IPS-18c (cell line): ENCODE results near the gene HBS1L.

Source experiments
- H3K4me3 ChIP-seq: 2 replicates; pipeline ENCODE4 v1.7.0; 2013; ENCODE audit warnings: low read depth, mild to moderate bottlenecking, low read length, moderate library complexity; ENCODE audit not compliant: insufficient read depth
- H3K9me3 ChIP-seq: one replicate; pipeline ENCODE4 v1.6.1; 2013; ENCODE audit warnings: mild to moderate bottlenecking, low read length, moderate library complexity; ENCODE audit not compliant: control insufficient read depth, insufficient read depth

The HBS1L gene

GRCh38 chr6:135054226-135054568 is 425 bp downstream of the HBS1L start:
- H3K4me3 ChIP-seq, result peak overlapping the region; percentile 96
- H3K9me3 ChIP-seq, result no peaks in the 10 kb centered on the region

- H3K4me3 ChIP-seq, result peak overlapping the region; percentile 96; the same call in 1 of the 2 replicates
Observed at GRCh38 chr6:135053406-135053805, 1.2 kb downstream of the HBS1L start.

GRCh38 chr6:135052939-135053338 is 1.7 kb downstream of the HBS1L start:
- Histone ChIP-seq H3K9me3 (no peaks in the 10 kb centered on the region), H3K4me3 (no peak overlapping the region)

More at GRCh38 chr6:135053406-135053805, 1.2 kb downstream of the HBS1L start:
- H3K9me3 ChIP-seq, result no peaks in the 10 kb centered on the region

- Histone ChIP-seq H3K4me3 (no peak overlapping the region), H3K9me3 (no peaks in the 10 kb centered on the region)
Observed at GRCh38 chr6:135048915-135049314, 5.7 kb downstream of the HBS1L start.

- no peak overlapping the region for H3K4me3 ChIP-seq
- H3K9me3 ChIP-seq, result no peaks in the 10 kb centered on the region
Observed at GRCh38 chr6:135047336-135047735, 7.3 kb downstream of the HBS1L start.

- H3K9me3 ChIP-seq, result no peaks in the 10 kb centered on the region
- no peak overlapping the region for H3K4me3 ChIP-seq
Observed at GRCh38 chr6:135046912-135047311, 7.7 kb downstream of the HBS1L start.

- no peak overlapping the region for H3K4me3 ChIP-seq
- H3K9me3 ChIP-seq, result no peaks in the 10 kb centered on the region
Observed at GRCh38 chr6:135044639-135045038, 10.0 kb downstream of the HBS1L start.

- Histone ChIP-seq H3K9me3 (no peaks in the 10 kb centered on the region), H3K4me3 (no peak overlapping the region)
Observed at GRCh38 chr6:135043846-135044245, 10.8 kb downstream of the HBS1L start.

- Histone ChIP-seq H3K4me3 (no peak overlapping the region), H3K9me3 (no peaks in the 10 kb centered on the region)
Observed at GRCh38 chr6:135043364-135043763, 11.3 kb downstream of the HBS1L start.

GRCh38 chr6:135038335-135038734 is 16.3 kb downstream of the HBS1L start:
- Histone ChIP-seq H3K4me3 (no peak overlapping the region), H3K9me3 (no peaks in the 10 kb centered on the region)

GRCh38 chr6:135037541-135037940 is 17.1 kb downstream of the HBS1L start:
- Histone ChIP-seq H3K9me3 (no peaks in the 10 kb centered on the region), H3K4me3 (no peak overlapping the region)

- no peaks in the 10 kb centered on the region for H3K9me3 ChIP-seq
- no peak overlapping the region for H3K4me3 ChIP-seq
Observed at GRCh38 chr6:135036731-135037420, 17.7 kb downstream of the HBS1L start.

- H3K4me3 ChIP-seq, result no peak overlapping the region
- no peaks in the 10 kb centered on the region for H3K9me3 ChIP-seq
Observed at GRCh38 chr6:135033238-135033637, 21.4 kb downstream of the HBS1L start.

- no peak overlapping the region for H3K4me3 ChIP-seq
- H3K9me3 ChIP-seq, result no peaks in the 10 kb centered on the region
Observed at GRCh38 chr6:135030532-135031178, 24.0 kb downstream of the HBS1L start.

GRCh38 chr6:135030056-135030473 is 24.6 kb downstream of the HBS1L start:
- H3K4me3 ChIP-seq, result no peak overlapping the region

GRCh38 chr6:135025775-135026174 is 28.8 kb downstream of the HBS1L start:
- H3K4me3 ChIP-seq, result no peak overlapping the region
- H3K9me3 ChIP-seq, result no peaks in the 10 kb centered on the region

More at GRCh38 chr6:135030056-135030473, 24.6 kb downstream of the HBS1L start:
- no peaks in the 10 kb centered on the region for H3K9me3 ChIP-seq

- Histone ChIP-seq H3K9me3 (no peaks in the 10 kb centered on the region), H3K4me3 (no peak overlapping the region)
Observed at GRCh38 chr6:135025175-135025574, 29.4 kb downstream of the HBS1L start.

GRCh38 chr6:135022050-135022697 is 32.4 kb downstream of the HBS1L start:
- Histone ChIP-seq H3K4me3 (no peak overlapping the region), H3K9me3 (no peaks in the 10 kb centered on the region)
